Measurements from ENCODE around the gene ADGRE3. TPM values are rescaled to one million over a fixed set of nuclear protein-coding genes. Genes with fewer than 3 reads are reported as not detected.

The ADGRE3 gene
- total RNA-seq, 6 donors from 2014 or later, result 0.76 to 9.6 (median 2.4) TPM; not detected in 1

DNA sequence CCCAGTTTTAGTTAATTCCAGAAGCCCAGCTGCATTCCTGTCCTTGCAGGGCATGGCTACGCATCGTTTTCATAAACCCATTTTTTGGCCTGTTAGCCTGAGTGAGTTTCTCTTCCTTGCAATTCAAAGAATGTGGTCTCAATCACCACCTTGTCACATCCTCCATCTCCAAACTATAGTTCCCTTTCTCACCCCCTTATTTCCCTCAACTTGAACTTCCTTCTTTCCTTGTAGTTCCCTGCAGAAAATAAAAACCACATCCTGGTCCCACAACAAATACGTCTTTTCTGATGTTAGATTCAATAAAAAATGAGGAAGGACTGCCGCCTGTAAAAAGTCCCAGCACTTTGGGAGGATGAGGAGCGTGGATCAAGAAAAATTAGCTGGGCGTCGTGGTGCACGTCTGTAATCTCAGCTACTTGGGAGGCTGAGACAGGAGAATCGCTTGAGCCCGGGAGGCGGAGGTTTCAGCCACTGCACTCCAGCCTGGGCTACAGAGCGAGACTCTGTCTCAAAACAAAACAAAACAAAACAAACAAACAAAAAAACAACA, 13.2 kb downstream of the ADGRE3 start:
- 55 to 69% methylated on average over 12 of the region's 12 CpGs for WGBS, 2 donors
- DNase-seq (peak in 1 of 2 donors; percentile 26), ATAC-seq (ENCODE audit: low FRiP score in 2 of 2) (peak in 1 of 2 donors; percentile 73)
- Histone ChIP-seq H3K9me3 (no peaks in the 10 kb centered on the region), H3K27ac (no peak overlapping the region), H3K27me3 (no peaks in the 10 kb centered on the region), H3K4me3 (no peak overlapping the region), H3K4me1 (no peaks in the 10 kb centered on the region), H3K36me3 (no peaks in the 10 kb centered on the region)
- TF ChIP-seq, protein P1, sequence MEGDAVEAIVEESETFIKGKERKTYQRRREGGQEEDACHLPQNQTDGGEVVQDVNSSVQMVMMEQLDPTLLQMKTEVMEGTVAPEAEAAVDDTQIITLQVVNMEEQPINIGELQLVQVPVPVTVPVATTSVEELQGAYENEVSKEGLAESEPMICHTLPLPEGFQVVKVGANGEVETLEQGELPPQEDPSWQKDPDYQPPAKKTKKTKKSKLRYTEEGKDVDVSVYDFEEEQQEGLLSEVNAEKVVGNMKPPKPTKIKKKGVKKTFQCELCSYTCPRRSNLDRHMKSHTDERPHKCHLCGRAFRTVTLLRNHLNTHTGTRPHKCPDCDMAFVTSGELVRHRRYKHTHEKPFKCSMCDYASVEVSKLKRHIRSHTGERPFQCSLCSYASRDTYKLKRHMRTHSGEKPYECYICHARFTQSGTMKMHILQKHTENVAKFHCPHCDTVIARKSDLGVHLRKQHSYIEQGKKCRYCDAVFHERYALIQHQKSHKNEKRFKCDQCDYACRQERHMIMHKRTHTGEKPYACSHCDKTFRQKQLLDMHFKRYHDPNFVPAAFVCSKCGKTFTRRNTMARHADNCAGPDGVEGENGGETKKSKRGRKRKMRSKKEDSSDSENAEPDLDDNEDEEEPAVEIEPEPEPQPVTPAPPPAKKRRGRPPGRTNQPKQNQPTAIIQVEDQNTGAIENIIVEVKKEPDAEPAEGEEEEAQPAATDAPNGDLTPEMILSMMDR (IDR thresholded peaks at IDR 0.05), result no peak

- H3K36me3 ChIP-seq, result no peaks in the 10 kb centered on the region
- WGBS, 2 donors, result 68 to 76% methylated on average over 6 of the region's 6 CpGs
- no peaks in the 10 kb centered on the region for H3K27me3 ChIP-seq
- no peaks in the 10 kb centered on the region for H3K4me1 ChIP-seq
- DNase-seq (no peak), ATAC-seq (ENCODE audit: low FRiP score in 2 of 2) (no peak)
- no peak for TF ChIP-seq EP300 (IDR thresholded peaks at IDR 0.05)
- TF ChIP-seq, protein P1 (IDR thresholded peaks at IDR 0.05), result no peak
- no peak for TF ChIP-seq POLR2A (IDR thresholded peaks at IDR 0.05)
- no peak for TF ChIP-seq POLR2AphosphoS5 (IDR thresholded peaks at IDR 0.05)
- H3K4me3 ChIP-seq, result no peak overlapping the region
- no peaks in the 10 kb centered on the region for H3K9me3 ChIP-seq
- H3K27ac ChIP-seq, result no peak overlapping the region
These were observed 14.7 kb downstream of the ADGRE3 start for GRCh38 chr19:14659874-14660489.

- no peaks in the 10 kb centered on the region for H3K9me3 ChIP-seq
- ATAC-seq (ENCODE audit: low FRiP score in 2 of 2), result no peak
- H3K4me3 ChIP-seq, result no peak overlapping the region
- 72 to 73% methylated on average over 11 of the region's 11 CpGs for WGBS, 2 donors
- no peaks in the 10 kb centered on the region for H3K4me1 ChIP-seq
- no peaks in the 10 kb centered on the region for H3K36me3 ChIP-seq
- no peak for TF ChIP-seq POLR2AphosphoS5 (IDR thresholded peaks at IDR 0.05)
- no peak for TF ChIP-seq POLR2A (IDR thresholded peaks at IDR 0.05)
- TF ChIP-seq, protein P1 (IDR thresholded peaks at IDR 0.05), result no peak
- TF ChIP-seq EP300 (IDR thresholded peaks at IDR 0.05), result no peak
- no peaks in the 10 kb centered on the region for H3K27me3 ChIP-seq
- H3K27ac ChIP-seq, result no peak overlapping the region
- no peak for DNase-seq
These were observed 18.9 kb downstream of the ADGRE3 start for GRCh38 chr19:14655726-14656125.

GRCh38 chr19:14654786-14655560, 19.7 kb downstream of the ADGRE3 start:
- H3K4me3 ChIP-seq, result no peak overlapping the region
- no peaks in the 10 kb centered on the region for H3K27me3 ChIP-seq
- no peaks in the 10 kb centered on the region for H3K9me3 ChIP-seq
- 69 to 77% methylated on average over 7 of the region's 7 CpGs for WGBS, 2 donors
- no peaks in the 10 kb centered on the region for H3K4me1 ChIP-seq
- ATAC-seq (ENCODE audit: low FRiP score in 2 of 2) (no peak), DNase-seq (no peak)
- H3K27ac ChIP-seq, result no peak overlapping the region
- H3K36me3 ChIP-seq, result no peaks in the 10 kb centered on the region
- TF ChIP-seq, protein P1 (IDR thresholded peaks at IDR 0.05), result no peak
- TF ChIP-seq EP300 (IDR thresholded peaks at IDR 0.05), result no peak
- TF ChIP-seq POLR2A (IDR thresholded peaks at IDR 0.05), result no peak
- no peak for TF ChIP-seq POLR2AphosphoS5 (IDR thresholded peaks at IDR 0.05)
